ENCODE data around the gene PLGLB2.
"Not testable (repeated sequence)": the region's sequence is repeated elsewhere in the genome, so short reads cannot be mapped to it uniquely, and the experiment has no call there.

The PLGLB2 gene

DNA sequence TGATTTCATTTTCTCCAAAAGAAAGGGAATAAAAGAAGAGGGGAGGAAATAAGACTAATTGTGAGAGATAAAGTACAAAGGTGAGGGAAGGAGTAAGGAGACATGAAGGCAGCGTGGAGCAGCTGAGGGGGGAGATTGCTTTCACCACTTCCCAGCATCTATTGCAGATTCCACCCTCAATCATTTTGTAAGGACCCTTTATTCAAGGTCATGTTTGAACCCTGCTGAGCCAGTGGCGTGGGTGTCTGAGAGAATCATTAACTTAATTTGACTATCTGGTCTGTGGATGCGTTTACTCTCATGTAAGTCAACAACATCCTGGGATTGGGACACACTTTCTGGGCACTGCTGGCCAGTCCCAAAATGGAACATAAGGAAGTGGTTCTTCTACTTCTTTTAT, at the start of gene PLGLB2:
Gene PLGLB2 (plus strand): TSS at position 297 of the 400 bp plus-strand sequence. CDS start 67 bp downstream, at position 364.
- not testable (repeated sequence) for DNase-seq

DNA sequence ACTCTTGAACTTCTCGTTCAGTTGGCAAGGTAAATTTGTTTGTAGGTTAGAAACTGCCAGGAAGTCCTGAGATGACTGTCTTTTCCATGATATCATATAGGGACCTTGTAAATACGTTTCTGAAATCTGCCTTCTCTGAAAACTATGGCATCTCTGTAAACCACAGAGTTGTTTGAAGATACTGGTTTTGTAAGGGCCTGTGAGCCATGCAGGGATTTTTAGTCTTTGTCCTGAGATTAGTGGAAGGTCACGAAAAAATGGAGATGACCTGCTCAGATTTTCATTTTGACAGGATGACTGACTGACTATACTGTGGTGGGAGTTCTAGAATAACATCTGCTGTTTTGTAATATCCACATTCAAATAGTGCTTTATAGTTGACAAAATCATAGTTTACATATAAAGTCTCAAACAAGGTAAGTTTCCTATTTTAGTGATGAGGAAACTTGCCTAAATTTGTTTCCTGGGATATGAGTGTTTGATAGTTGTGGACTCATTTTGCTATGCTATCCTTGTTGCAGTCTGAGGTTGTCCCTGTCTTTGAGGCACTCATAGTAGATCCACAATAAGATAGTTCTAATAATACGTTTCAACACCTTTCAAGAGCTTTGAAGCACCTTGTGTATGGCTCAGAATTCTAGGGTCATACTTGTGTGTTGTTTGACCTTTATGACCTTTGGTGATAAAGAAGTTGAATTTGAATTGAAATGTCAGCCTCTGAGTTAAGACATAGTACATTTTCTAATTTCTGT, 43.1 kb upstream of the PLGLB2 start:
- not testable (repeated sequence) for DNase-seq

DNA sequence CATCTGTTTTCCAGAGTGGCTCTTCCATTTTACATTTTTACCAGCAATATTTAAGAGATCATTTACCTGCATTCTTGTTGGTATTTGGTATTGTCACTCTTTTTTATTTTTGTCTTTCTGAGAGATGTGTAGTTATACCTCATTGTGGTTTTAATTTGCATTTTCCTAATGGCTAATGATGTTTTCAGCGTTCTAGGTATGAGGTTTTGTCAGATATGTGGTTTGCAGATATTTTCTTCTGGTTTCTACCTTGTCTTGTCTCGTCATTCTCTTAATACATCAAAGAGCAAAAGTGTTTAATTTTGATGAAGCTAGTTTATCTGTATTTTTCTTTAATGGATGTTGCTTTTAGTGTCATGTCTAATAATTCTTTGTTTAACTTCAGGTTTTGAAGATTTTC, 39.5 kb upstream of the PLGLB2 start:
- not testable (repeated sequence) for DNase-seq

DNA sequence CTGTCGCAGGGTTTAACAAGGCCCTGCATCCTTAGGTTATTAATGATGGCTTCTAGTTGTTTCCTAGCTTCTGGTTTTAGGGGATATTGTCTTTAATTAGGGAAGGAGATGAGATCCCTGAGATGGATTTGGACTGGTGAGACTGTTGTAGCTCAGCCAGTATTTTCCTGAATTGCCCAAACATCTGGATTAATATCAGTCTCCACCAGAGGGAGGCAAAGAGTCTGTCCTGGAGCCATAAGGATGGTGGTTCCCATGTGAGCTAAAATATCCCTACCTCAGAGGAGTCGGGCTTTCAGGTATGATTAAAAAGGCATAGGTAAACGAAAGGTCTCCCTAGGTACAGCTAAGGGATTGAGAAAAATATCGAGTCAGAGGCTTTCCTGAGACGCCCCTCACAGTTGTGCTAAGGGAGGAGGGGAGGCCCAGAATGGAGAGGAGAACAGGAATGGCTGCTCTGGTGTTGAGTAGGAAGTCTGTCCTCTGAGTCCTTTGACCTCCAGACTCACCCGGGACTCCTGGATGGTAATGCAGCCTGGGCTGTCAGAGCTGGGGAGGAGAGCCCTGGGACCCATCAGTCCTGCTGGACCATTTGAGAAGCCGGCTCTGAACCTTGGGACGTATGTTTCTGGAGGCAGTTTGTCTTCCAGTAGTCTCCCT, 19.8 kb upstream of the PLGLB2 start:
- not testable (repeated sequence) for DNase-seq

DNA sequence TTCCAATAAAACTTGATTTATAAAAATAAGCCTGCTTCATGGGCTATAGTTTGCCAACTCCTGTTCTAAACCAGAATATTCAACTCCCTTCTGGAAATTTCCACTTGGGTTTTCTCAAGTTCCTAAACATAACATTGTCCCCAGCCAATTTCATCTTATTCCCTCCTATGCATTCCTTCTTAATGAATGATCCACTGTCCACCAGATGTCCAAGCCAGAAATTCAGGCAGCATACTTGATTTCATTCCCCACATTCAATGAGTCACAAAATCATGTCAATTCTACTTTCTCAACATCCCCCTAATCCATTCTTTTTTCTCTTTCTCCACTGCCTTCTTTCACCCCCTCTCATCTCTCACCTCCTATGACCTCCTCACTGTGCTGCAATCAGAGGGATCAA, 7.0 kb upstream of the PLGLB2 start:
- DNase-seq, result not testable (repeated sequence)

DNA sequence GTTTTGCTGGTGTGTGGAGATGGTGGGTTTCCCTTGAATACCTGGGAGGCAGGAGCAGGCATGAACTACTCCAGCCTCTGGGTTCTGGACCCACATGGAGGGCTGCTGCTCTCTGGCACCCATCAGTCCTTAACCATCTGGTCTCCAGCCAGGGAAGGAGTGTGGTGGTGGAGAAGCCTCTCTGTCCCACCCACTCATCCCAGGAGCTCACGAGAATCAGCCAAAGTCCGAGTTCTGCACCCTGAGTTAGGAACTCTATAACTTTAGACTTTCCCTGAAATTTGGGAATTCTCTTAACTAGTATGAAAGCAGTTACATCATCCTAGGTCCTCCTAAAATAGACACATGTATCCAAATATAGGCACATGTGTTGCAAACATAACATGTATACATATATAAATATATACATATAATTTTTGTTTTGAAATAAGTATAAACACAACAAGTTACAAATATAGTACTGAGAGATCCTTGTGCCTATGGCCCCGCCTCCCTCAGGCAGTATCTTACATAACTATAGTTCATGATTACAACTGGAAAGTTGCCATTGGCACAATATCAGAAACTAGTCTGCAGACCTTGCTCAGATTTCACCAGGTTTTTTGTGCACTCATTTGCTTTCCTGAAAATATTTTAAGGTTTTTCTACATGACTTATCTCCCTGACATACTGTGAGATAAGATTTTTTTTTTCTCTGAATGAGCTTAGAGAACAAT, 5.3 kb upstream of the PLGLB2 start:
- not testable (repeated sequence) for DNase-seq

DNA sequence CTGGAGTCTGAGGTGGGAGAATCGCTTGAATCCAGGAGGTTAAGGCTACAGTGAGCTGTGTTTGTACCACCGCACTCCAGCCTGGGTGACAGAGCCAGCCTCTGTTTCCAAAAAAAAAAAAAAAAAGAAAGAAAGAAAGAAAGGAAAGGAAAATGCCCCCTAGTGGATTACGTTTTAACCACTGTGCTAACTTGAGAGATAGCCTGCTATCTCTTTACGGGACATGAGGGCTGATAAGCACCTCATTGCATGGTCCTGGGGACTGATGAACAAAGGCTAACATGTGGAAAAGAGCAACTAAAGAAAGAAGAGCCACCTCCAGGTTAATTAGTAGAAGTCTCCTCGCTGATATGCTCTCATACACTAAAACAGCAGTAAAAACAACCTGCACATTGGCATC, 4.2 kb upstream of the PLGLB2 start:
- not testable (repeated sequence) for DNase-seq

DNA sequence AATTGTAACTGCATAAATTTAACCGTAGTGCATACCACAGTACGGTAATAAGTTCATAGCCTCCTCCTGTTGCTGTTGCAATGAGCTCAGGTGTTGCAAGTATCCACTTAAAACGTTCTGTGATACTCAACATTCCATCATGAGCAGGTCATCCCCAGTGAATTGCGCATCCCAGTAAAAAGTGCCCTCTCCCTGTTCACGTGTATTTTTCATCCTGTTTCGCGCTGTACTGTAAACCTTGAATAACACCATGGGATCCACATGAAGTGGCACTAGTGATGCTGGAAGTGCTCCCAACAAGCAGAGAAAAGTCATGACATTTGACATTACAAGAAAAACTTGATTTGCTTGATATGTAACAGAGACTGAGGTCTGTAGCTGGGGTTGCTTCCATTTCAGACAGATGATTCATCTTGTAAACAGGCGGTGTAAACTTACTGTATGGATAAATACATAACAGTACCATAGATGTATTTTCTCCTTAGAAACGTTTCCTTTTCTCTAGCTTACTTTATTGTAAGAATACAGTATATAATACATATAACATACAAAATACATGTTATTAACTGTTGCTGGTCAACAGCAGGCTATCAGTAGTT, 2.4 kb upstream of the PLGLB2 start:
- not testable (repeated sequence) for DNase-seq

DNA sequence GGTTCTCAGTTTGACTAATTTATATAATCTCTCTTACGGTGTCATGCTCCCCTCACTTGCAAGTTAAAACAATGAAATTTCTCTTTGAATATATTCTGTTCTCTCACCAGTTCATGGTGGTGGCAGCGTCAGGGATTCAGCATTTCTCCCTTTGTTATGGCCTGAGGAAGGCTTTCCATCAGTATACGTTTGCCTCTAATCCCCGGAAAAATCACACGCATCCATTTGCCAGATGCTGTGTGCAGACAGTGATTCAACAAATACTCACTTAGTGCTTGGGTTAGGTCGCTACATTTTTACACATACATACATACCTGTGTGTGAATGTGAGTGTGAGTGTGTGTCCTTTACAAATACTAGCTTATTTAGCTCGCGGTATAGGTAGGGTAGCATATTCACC, 637 bp downstream of the PLGLB2 start:
- not testable (repeated sequence) for DNase-seq

DNA sequence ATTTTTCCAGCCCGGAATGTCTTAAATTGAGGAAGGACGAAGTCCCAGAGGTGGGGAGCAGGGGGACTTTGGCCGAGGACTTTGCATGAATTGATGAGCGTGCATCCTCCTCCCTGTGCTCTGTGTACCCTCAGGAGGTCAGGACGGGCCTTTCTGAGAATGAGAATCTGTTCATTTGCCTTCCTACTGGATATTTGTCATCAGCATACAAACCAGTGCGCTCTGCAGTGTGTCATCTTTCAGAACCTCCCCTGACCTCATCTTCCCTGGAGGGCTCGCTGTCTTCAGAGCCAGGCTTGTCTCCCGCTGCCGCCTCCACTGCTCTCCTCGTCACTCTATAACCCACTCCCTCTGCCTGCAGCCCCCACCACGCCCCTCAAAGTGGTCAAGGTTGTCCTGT, 2.7 kb downstream of the PLGLB2 start:
- DNase-seq, result not testable (repeated sequence)

DNA sequence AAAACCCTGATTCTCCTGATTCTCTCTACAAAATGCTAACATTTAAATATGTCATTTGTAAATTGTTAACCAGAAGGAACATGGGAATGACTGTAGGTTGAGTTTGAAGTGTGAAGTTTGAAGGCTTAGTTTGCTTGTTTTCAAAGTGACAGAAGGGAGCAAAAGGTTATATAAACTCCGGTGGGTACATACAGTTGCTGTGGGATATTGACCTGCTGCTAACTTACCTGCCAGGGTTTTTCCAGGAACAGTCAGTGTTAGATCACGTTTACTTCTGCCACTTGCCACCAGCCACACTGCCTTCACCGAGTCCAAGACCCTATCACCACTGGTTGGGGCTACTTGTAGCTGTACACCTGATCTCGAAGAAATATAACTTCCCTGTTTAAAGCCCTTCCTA, 6.9 kb downstream of the PLGLB2 start:
- not testable (repeated sequence) for DNase-seq

All from activated naive CD4-positive, alpha-beta T cell (primary cell).